Small intestine (tissue), 7 donors: Measurements from ENCODE around the gene TMEM92. TPM values are rescaled to one million over a fixed set of nuclear protein-coding genes. Genes with fewer than 3 reads are reported as not detected.
A peak's percentile ranks its signal among the peaks of the same experiment; 100 is the strongest.

Experiments
- DNase-seq, 2 donors: peaks; one replicate each; pipeline versions ENCODE4 v3.0.0 to v3.0.0-alpha.2; 2013
- FAIRE-seq: peaks from 2 replicates; lab custom pipeline; 2012; peaks lifted over from hg19 to GRCh38; lab: Jason Lieb, UNC
- H3K27ac ChIP-seq, 3 donors: one replicate each; pipeline ENCODE4 v1.5.1; 2013; ENCODE audit warnings: low read length in 2 of 3, mild to moderate bottlenecking in 2 of 3, control low read depth in 1 of 3, inconsistent platforms in 1 of 3, low read depth in 1 of 3, moderate library complexity in 1 of 3
- H3K27me3 ChIP-seq, 3 donors: one replicate each; pipeline ENCODE4 v1.6.1; 2013; ENCODE audit warnings: low read length in 3 of 3, inconsistent platforms in 1 of 3; ENCODE audit not compliant: control insufficient read depth in 3 of 3, insufficient read depth in 3 of 3
- H3K36me3 ChIP-seq, 3 donors: one replicate each; pipeline ENCODE4 v1.6.1; 2013; ENCODE audit warnings: low read length in 3 of 3, inconsistent platforms in 1 of 3, low read depth in 1 of 3, mild to moderate bottlenecking in 1 of 3, moderate library complexity in 1 of 3; ENCODE audit not compliant: control insufficient read depth in 3 of 3, insufficient read depth in 2 of 3
- H3K4me1 ChIP-seq, 3 donors: one replicate each; pipeline ENCODE4 v1.6.1; 2013; ENCODE audit warnings: low read length in 2 of 3, inconsistent platforms in 1 of 3, low read depth in 1 of 3, mild to moderate bottlenecking in 1 of 3, moderate library complexity in 1 of 3; ENCODE audit not compliant: control insufficient read depth in 3 of 3, insufficient read depth in 2 of 3
- H3K4me3 ChIP-seq, 3 donors: one replicate each; pipeline ENCODE4 v1.5.1; 2013; ENCODE audit warnings: low read length in 3 of 3, control low read depth in 1 of 3, inconsistent platforms in 1 of 3, low read depth in 1 of 3, mild to moderate bottlenecking in 1 of 3, moderate library complexity in 1 of 3
- H3K9me3 ChIP-seq, 2 donors: one replicate each; pipeline ENCODE4 v1.6.1; 2013; ENCODE audit warnings: low read depth in 1 of 2, low read length in 1 of 2; ENCODE audit not compliant: control insufficient read depth in 2 of 2, insufficient read depth in 1 of 2
- WGBS, 3 donors: extraction: QIAGEN DNeasy Blood & Tissue Kit; methylation state at CpG; one replicate each; pipeline ENCODE4 v1.1.7; 2013; 5-methylcytosine and 5-hydroxymethylcytosine counted together
- polyA plus RNA-seq, 4 donors: library from polyadenylated mRNA; stranded (reverse) in 3 of 4; unstranded in 1 of 4; fragments of 200-250 nt in 3 of 4; fragments of 120-200 nt in 1 of 4; gene quantifications; one replicate each; pipeline versions ENCODE4 v1.2.1 to v1.2.3, GENCODE V29; 2013
- donor health status: healthy with polysubstance abuse.
- donor health status: control.
- donor health status: control.
- donor health status: Bipolar disorder and iron deficiency.
- donor health status: healthy.

The TMEM92 gene
- polyA plus RNA-seq, 4 donors, result 29.1 to 91.1 (median 46.3) TPM

GRCh38 chr17:50241431-50241830, 32.8 kb upstream of the TMEM92 start:
- Histone ChIP-seq H3K4me1 (no peaks in the 10 kb centered on the region), H3K9me3 (no peaks in the 10 kb centered on the region), H3K27me3 (no peaks in the 10 kb centered on the region), H3K4me3 (no peak overlapping the region), H3K27ac (no peak overlapping the region), H3K36me3 (no peaks in the 10 kb centered on the region)
- no peak for FAIRE-seq
- DNase-seq, result no peak
- 72 to 89% (median 80%) methylated on average over 5 of the region's 5 CpGs for WGBS, 3 donors

DNA sequence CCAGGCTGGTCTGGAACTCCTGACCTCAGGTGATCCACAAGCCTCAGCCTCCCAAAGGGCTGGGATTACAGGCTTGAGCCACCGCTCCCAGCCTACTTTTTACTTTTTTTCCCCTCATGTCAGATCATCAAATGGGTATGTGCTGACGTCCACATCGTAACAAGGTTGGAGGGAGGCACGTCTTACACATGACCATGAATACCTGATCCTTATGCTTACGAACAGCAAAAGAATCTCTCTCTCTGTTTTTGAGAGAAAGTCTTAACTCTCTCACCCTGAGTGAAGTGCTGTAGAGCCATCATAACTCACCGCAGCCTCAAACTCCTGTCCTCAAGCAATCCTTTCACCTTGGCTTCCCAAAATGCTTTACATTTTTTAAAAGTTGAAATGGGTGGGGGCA, 29.5 kb upstream of the TMEM92 start:
- no peaks in the 10 kb centered on the region for H3K27me3 ChIP-seq
- H3K4me1 ChIP-seq, result no peaks in the 10 kb centered on the region
- H3K4me3 ChIP-seq, result no peak overlapping the region
- no peaks in the 10 kb centered on the region for H3K36me3 ChIP-seq
- 82 to 92% (median 84%) methylated on average over 6 of the region's 6 CpGs for WGBS, 3 donors
- H3K27ac ChIP-seq, result no peak overlapping the region
- peaks cover 0 to 4% of the 10 kb centered on the region in 2 donors for H3K9me3 ChIP-seq
- DNase-seq (no peak), FAIRE-seq (no peak)

DNA sequence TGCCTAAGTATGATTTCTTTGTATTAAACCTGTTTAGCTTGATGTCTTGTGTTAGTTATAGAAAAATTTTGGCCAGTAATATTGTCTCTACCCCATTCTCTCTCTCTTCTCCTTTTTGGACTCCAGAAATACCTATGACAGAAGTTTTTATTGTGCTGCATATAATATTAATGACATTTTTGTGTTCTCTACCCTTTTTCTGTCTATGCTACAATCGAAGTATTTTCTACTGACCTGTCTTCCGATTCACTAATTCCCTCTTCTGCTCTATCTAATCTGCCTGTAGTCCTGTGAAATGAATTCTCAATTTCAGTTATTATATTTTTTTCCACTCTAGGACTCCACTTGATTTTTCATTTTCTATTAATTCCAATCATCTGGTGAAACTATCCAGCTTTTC, 26.0 kb upstream of the TMEM92 start:
- H3K27ac ChIP-seq, result no peak overlapping the region
- H3K9me3 ChIP-seq, result peaks cover 0 to 4% of the 10 kb centered on the region in 2 donors
- no peaks in the 10 kb centered on the region for H3K4me1 ChIP-seq
- DNase-seq (no peak), FAIRE-seq (no peak)
- H3K27me3 ChIP-seq, result no peaks in the 10 kb centered on the region
- H3K36me3 ChIP-seq, result no peaks in the 10 kb centered on the region
- WGBS, 3 donors, result 68 to 94% (median 70%) methylated on average over 2 of the region's 2 CpGs
- no peak overlapping the region for H3K4me3 ChIP-seq

GRCh38 chr17:50252781-50253180, 21.5 kb upstream of the TMEM92 start:
- Histone ChIP-seq H3K27ac (no peak overlapping the region), H3K4me1 (no peaks in the 10 kb centered on the region), H3K9me3 (peaks cover 0 to 2% of the 10 kb centered on the region in 2 donors), H3K36me3 (no peaks in the 10 kb centered on the region), H3K4me3 (no peak overlapping the region), H3K27me3 (peaks cover 0 to 11% (median 0%) of the 10 kb centered on the region in 3 donors)
- FAIRE-seq (no peak), DNase-seq (no peak)
- whole genome bisulfite sequencing, 3 donors, result 58 to 72% (median 58%) methylated on average over 3 of the region's 3 CpGs

- H3K36me3 ChIP-seq, result no peaks in the 10 kb centered on the region
- no peaks in the 10 kb centered on the region for H3K4me1 ChIP-seq
- H3K27me3 ChIP-seq, result peaks cover 0 to 12% (median 0%) of the 10 kb centered on the region in 3 donors
- 76 to 83% (median 79%) methylated on average over 12 of the region's 12 CpGs for WGBS, 3 donors
- H3K27ac ChIP-seq, result no peak overlapping the region
- no peak for DNase-seq
- FAIRE-seq, result no peak
- H3K4me3 ChIP-seq, result no peak overlapping the region
- no peaks in the 10 kb centered on the region for H3K9me3 ChIP-seq
These were observed 18.3 kb upstream of the TMEM92 start for GRCh38 chr17:50255766-50256635.

GRCh38 chr17:50256826-50257618, 17.2 kb upstream of the TMEM92 start:
- Histone ChIP-seq H3K27ac (peak overlapping the region in 1 of 3 donors; percentile 8), H3K36me3 (no peaks in the 10 kb centered on the region), H3K4me3 (no peak overlapping the region), H3K9me3 (no peaks in the 10 kb centered on the region), H3K27me3 (peaks cover 0 to 12% (median 0%) of the 10 kb centered on the region in 3 donors), H3K4me1 (no peaks in the 10 kb centered on the region)
- no peak for FAIRE-seq
- 85 to 88% (median 86%) methylated on average over 9 to 10 of the region's 10 CpGs for WGBS, 3 donors
- no peak for DNase-seq

- 64 to 75% (median 72%) methylated on average over 15 of the region's 15 CpGs for WGBS, 3 donors
- FAIRE-seq (no peak), DNase-seq (no peak)
- H3K4me1 ChIP-seq, result no peaks in the 10 kb centered on the region
- peaks cover 0 to 12% (median 0%) of the 10 kb centered on the region in 3 donors for H3K27me3 ChIP-seq
- H3K9me3 ChIP-seq, result no peaks in the 10 kb centered on the region
- H3K4me3 ChIP-seq, result no peak overlapping the region
- H3K36me3 ChIP-seq, result no peaks in the 10 kb centered on the region
- peak overlapping the region in 1 of 3 donors; percentile 8 for H3K27ac ChIP-seq
These were observed 16.5 kb upstream of the TMEM92 start for GRCh38 chr17:50257676-50258224.
